Measurements from ENCODE around the gene REM1.
A peak's percentile ranks its signal among the peaks of the same experiment; 100 is the strongest.
"Not testable (repeated sequence)": the region's sequence is repeated elsewhere in the genome, so short reads cannot be mapped to it uniquely, and the experiment has no call there.

Gene REM1

GRCh38 chr20:31485450-31486339, 10.6 kb downstream of the REM1 start:
- DNase-seq (ENCODE audit: low read depth in 2 of 2): no peak

GRCh38 chr20:31488115-31488514, 13.0 kb downstream of the REM1 start:
- DNase-seq (ENCODE audit: low read depth in 2 of 2): no peak

DNA sequence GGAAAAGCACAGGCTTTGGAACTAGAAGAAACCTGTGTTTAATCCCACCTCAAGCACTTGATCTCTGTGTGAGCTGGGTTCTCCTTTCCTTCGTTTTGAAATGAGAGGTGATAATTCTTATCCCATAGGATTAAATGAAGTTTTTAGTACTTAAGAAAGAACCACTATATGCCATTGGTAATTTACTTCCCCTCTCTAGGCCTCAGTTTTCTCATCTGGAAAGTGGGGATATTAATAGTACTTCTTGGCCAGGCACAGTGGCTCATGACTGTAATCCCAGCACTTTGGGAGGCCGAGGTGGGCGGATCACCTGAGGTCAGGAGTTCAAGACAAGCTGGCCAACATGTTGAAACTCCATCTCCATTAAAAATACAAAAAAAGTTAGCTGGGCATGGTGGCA, 14.1 kb downstream of the REM1 start:
- DNase-seq (ENCODE audit: low read depth in 2 of 2): no peak

DNA sequence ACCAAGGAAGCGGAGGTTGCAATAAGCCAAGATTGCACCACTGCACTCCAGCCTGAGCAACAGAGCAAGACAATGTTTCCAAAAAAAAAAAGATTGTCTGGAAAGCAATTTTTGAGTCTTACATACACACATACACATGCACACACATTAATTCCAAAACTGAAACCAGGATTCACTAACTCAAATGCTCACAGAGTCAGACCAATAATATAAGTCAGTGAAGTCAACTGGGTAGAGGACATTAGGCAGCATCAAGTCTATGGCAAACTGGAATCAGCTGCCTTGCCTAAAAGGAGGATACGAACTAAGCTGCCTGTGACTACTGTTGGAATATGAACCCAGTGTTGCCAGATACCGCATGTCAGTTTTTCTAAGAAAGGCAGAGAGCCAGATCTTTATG, 15.7 kb downstream of the REM1 start:
- no peak for DNase-seq (ENCODE audit: low read depth in 2 of 2)

DNA sequence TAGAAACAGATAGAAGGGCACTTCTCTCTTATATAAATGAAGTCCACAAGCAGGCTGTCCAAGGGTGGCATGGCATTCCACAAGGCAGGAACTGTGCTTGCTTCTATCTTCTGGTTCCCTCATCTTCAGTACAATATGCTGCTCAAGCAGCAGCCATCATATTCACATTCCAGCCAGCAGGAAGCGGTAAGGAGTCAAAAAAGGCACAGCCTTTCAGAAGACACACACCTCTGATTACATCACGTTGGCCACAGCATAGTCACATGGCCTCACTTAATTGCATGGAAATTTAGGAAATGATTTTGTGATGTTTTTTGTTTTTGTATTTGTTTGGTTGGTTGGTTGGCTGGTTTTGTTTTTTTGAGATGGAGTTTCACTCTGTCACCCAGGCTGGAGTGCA, 19.0 kb downstream of the REM1 start:
- DNase-seq (ENCODE audit: low read depth in 2 of 2): no peak

- DNase-seq (ENCODE audit: low read depth in 2 of 2): no peak
Measured at GRCh38 chr20:31496761-31497295, 21.7 kb downstream of the REM1 start.

DNA sequence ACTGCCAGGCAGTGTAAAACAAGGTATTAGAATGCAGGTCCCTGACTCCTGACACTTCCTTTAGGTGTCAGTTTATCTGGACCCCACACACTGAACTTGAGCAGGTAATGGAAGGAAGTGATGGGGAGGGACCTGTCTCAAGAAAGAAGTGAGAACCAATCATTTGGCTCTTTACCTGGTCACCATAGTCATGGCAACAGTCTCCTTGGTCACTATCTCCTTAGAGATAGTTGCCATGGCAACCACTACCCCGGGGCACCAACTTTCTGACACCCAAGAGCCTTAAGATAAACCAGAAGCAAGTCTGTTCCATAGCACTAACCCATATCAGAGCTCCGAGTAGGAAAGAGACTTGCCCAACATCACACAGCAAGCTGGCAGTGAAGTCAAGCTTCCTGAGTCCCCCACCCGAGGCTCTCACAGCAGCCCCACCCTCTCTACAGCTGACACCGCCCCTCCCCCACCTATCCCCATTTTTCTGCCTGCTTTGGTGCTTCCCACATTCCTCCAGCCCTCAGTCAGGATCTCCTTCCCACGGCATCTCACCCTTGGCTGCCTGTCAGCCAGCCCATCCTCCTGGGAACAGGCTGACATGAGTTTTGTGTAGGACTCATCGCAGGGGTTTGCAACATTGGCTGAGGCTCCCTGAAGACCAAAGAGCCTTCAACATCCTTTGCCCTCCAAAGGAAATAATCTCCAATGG, 22.9 kb downstream of the REM1 start:
- DNase-seq (ENCODE audit: low read depth in 2 of 2): no peak

DNA sequence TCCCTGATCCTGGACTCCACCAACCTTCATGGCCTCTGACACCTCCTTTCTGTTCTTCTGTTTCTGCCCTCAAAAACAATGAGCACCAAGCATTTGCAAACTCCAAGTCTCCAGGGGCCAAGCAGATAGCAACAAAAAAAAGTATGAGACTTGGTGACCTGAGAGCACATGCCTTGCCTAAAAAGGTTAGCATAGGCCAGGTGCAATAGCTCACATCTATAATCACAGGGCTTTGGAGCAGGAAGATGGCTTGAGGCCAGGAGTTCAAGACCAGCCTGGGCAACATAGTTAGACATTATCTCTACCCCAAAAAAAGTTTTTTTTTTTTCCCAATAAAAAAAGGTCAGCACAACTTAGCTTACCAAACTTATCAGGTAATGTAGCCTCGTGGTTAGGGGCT, 25.4 kb downstream of the REM1 start:
- no peak for DNase-seq (ENCODE audit: low read depth in 2 of 2)

DNA sequence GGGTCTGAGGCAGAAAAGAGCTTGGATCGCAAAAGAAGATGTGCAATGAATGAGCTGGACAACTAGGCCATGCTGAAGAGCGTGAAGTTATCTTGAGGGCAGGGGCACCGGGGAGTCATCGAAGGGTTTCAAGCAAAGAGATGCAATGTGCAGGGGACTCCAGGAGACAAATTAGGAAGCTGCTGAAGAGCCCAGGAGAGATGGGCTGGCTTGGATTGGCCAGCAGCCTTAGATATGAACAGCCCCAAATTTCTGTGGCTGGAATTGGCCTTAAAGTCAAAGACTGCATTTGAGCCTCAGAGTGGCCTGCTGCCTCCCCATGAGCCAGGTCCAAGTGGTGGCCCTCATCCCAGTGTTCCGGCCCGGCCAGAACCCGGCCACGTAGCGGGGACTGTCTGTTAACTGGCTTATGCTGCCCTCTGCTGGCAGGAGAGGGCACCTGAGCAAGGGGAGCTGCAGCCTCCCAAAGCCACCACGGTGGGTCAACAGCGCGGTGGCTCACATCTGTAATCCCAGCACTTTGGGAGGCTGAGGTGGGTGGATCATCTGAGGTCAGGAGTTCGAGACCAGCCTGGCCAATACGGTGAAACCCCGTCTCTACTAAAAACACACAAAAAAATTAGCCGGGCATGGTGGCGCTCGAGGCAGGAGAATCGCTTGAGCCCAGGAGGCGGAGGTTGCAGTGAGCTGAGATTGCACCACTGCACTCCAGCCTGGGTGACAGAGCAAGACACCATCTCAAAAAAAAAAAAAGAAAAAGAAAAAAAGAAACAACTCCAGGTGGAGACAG, 28.0 kb downstream of the REM1 start:
- peak; percentile 71 to 77 for DNase-seq (ENCODE audit: low read depth in 2 of 2)

- no peak for DNase-seq (ENCODE audit: low read depth in 2 of 2)
Measured at GRCh38 chr20:31505903-31506302, 30.8 kb downstream of the REM1 start.

- DNase-seq (ENCODE audit: low read depth in 2 of 2): no peak
Measured at GRCh38 chr20:31508517-31509244, 33.6 kb downstream of the REM1 start.

- peak; percentile 83 to 84 for DNase-seq (ENCODE audit: low read depth in 2 of 2)
Measured at GRCh38 chr20:31514154-31515071, 39.3 kb downstream of the REM1 start, which contains the start of gene HM13. Gene HM13, plus strand, starts transcription at chr20:31514442. Its CDS starts 110 bp downstream, at chr20:31514552.

- no peak for DNase-seq (ENCODE audit: low read depth in 2 of 2)
Measured at GRCh38 chr20:31515072-31515774, 40.1 kb downstream of the REM1 start.

DNA sequence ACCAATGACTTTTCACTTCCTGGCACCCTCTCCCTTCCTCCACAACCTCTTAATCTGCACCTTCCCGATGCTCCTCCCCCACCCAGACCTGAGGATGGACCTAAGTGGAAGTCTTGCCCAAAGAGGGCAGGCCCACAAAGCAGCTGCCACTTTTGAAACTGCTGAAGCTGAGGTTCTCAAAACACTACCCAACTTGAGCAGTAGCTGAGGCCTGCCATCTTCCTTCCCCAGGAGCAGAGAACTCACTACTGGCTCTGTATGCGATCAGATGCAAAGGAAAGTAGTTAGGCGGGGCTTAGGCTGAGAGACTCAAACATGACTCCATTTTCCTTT, 40.7 kb downstream of the REM1 start:
- no peak for DNase-seq (ENCODE audit: low read depth in 2 of 2)

GRCh38 chr20:31516166-31516565, 41.1 kb downstream of the REM1 start:
- DNase-seq (ENCODE audit: low read depth in 2 of 2): no peak

DNA sequence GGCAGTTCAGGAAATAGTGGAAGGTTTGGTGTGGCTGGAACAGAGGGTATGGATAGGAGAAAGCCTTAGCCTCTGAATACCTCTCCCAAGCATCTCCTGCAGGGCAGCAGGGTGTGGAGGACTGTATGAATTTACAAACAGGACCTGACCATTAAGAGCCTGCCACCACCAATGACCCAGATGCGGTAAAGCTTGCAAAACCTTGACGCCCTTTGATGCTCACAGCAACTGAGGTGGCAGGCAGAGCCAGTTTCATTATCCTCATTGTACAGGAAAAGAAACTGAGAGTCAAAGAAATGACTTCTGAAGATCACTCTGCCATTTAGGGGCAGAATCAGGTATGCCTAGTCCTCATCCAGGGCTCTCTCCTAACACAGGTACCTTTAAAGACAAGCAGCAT, 41.6 kb downstream of the REM1 start:
- no peak for DNase-seq (ENCODE audit: low read depth in 2 of 2)

DNA sequence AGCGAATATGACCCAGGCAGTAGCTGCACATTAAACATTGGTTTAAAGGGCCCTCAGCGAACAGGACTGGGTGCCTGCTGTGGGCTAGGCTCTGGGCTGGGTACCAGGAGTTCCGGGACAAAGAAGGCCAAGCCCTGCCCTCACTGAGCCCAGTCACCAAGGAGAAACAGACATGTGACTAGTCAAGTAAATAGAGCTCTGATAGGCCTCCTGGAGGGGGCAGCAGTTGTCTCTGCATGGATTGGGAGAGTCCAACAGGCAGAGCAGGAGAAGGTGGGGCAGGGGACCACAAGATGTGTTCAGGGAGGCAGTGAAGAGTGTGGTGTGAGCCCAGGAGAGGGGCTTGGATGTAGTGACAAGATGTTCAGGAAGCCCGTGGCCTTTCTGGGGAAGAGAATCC, 42.3 kb downstream of the REM1 start:
- DNase-seq (ENCODE audit: low read depth in 2 of 2): no peak

DNA sequence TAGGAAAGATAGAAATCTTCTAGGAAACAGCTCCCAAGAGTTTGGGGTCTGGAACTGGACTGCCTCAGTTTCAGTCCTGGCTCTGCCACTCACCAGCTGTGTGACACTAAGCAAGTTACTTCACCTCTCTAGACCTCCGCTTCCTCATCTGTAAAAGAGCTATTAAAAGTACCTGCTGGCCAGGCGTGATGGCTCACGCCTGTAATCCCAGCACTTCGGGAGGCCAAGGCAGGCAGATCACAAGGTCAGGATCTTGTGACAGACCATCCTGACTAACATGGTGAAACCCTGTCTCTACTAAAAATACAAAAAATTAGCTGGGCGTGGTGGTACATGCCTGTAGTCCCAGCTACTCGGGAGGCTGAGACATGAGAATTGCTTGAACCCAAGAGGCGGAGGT, 46.2 kb downstream of the REM1 start:
- DNase-seq (ENCODE audit: low read depth in 2 of 2): not testable (repeated sequence)

DNA sequence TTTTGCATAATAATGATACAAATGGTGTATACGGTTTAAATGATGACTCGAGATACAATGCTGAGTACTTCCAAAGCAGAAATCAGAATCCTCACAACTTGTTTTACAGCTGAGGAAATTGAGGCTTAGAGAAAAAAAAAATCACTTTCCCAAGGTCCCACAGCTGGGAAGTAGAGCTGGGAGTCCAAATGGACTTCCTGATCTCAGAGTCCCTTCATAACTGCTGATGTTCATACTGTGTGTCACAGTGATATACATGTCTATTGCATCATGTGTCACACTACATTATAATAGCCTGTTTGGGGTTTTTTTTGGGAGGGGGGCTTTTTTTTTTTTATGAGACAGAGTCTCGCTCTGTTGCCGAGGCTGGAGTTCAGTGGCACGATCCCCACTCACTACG, 47.6 kb downstream of the REM1 start:
- no peak for DNase-seq (ENCODE audit: low read depth in 2 of 2)
